Midbrain (tissue), 1 donor: ENCODE results near the gene ECT2.
"Not testable (repeated sequence)": the region's sequence is repeated elsewhere in the genome, so short reads cannot be mapped to it uniquely, and the experiment has no call there.

Experiments used
- DNase-seq: peaks from one replicate; lab custom pipeline; 2025; lab: John Stamatoyannopoulos, UW

Gene ECT2

GRCh38 chr3:172856795-172857742 is 106.5 kb downstream of the ECT2 start:
- DNase-seq: no peak

- DNase-seq: no peak
Measured at GRCh38 chr3:172859041-172859440, 108.5 kb downstream of the ECT2 start.

- not testable (repeated sequence) for DNase-seq
Measured at GRCh38 chr3:172866726-172867350, 116.3 kb downstream of the ECT2 start.

- DNase-seq: no peak
Measured at GRCh38 chr3:172868582-172869200, 118.2 kb downstream of the ECT2 start.

- DNase-seq: no peak
Measured at GRCh38 chr3:172869368-172869771, 118.8 kb downstream of the ECT2 start.

- DNase-seq: no peak
Measured at GRCh38 chr3:172869784-172870518, 119.4 kb downstream of the ECT2 start.
